ENCODE results near the gene CAPZB. TPM values are rescaled to one million over a fixed set of nuclear protein-coding genes. Genes with fewer than 3 reads are reported as not detected.
A peak's percentile ranks its signal among the peaks of the same experiment; 100 is the strongest.

The CAPZB gene
- total RNA-seq, 1 donor from 2014 or later: 217 TPM

- peak overlapping the region; percentile 88 for H3K4me3 ChIP-seq
- intact Hi-C loops (cut with micrococcal nuclease): no loop called here
- no peaks in the 10 kb centered on the region for H3K27me3 ChIP-seq (ENCODE audit: low read depth)
- peaks cover 7% of the 10 kb centered on the region for H3K36me3 ChIP-seq
- no peaks in the 10 kb centered on the region for H3K9me3 ChIP-seq (replicated peaks)
- H3K4me1 ChIP-seq: peaks cover 42% of the 10 kb centered on the region
- no peak for DNase-seq
- H3K27ac ChIP-seq (replicated peaks): peak overlapping the region; percentile 88
- no peak for TF ChIP-seq CTCF (IDR thresholded peaks at IDR 0.05; ENCODE audit: borderline replicate concordance)
Measured at GRCh38 chr1:19312782-19313635, 172.3 kb downstream of the CAPZB start.

- peak; percentile 93 for DNase-seq
- H3K36me3 ChIP-seq: peaks cover 15% of the 10 kb centered on the region
- no peaks in the 10 kb centered on the region for H3K27me3 ChIP-seq (ENCODE audit: low read depth)
- peak; percentile 43 for TF ChIP-seq CTCF (IDR thresholded peaks at IDR 0.05; ENCODE audit: borderline replicate concordance)
- peak within 1 kb of the TSS; percentile 88 for H3K27ac ChIP-seq (replicated peaks)
- peak within 1 kb of the TSS; percentile 88 for H3K4me3 ChIP-seq
- H3K9me3 ChIP-seq (replicated peaks): no peaks in the 10 kb centered on the region
- intact Hi-C loops (cut with micrococcal nuclease): no loop called here
- peaks cover 42% of the 10 kb centered on the region for H3K4me1 ChIP-seq
Measured at GRCh38 chr1:19311931-19312781, 173.2 kb downstream of the CAPZB start, which contains the start of the genes AKR7A2 and SLC66A1. TSS of gene AKR7A2 (minus strand) at chr1:19312144. CDS start at chr1:19312124, 20 bp downstream. TSS of gene SLC66A1 (plus strand) at chr1:19312326. CDS start at chr1:19317678, 5,352 bp downstream.

DNA sequence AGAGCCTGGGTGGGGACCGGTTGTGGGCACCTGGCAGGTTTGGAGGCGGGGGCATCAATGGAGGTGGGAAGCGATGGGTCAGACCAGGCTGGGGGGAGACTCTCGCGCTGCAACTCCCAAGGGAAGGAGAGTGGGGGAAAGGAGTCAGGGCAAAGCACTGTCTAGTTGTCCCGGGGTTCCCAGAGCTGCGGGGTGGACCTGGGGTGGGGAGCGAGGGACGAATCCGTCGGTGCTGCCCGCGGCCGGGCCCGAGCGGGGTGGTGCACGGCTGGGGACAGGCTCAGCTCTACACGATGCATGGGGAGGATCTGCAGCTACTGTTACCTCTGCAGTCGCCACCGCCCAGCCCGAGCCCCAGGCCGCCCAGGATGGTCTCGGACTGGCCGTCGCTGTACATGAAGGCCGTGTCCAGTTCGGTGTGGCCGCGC is 173.8 kb downstream of the CAPZB start:
- no peak for TF ChIP-seq CTCF (IDR thresholded peaks at IDR 0.05; ENCODE audit: borderline replicate concordance)
- H3K36me3 ChIP-seq: peaks cover 22% of the 10 kb centered on the region
- intact Hi-C loops (cut with micrococcal nuclease): no loop called here

DNA sequence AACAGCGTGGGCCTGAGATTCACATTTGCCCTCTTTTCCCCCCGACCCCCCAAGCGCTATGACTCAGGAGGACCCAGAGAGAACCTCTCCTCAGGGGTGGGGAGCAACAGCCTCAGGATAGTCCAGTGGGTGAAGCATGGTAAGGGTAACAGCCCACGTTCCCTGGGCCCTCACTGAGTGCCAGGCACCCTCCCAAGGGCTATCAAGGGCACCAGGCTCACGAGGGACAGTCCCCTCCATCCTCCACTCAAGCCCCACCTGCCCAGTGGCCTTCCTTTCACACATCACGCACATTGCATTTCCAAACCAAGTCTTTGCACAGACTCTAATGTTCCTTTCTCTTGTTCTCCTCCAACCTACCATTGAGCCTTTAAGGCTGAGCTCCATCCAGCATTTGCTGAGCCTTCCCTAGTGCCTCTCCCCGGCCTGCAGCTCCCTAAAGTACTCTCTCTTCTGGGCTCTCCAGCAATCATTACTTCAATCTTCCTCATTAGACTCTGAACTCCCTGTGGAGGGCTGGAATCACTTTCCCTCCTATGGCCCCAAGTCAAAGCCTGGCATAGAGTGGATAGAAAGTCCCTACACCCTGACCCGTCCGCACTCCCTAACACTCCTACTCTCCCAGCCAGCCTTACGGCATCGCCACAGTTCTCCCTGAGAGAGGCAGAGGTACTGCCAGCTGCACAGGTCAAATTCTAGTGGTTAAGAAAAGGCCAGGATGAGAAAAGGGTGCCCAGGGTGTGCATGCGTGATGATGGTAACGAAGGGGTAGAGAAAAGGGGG is 174.4 kb downstream of the CAPZB start:
- intact Hi-C loops (cut with micrococcal nuclease): no loop called here
- H3K27ac ChIP-seq (replicated peaks): no peak overlapping the region
- DNase-seq: no peak
- peak overlapping the region; percentile 88 for H3K4me3 ChIP-seq
- H3K9me3 ChIP-seq (replicated peaks): no peaks in the 10 kb centered on the region
- no peak for TF ChIP-seq CTCF (IDR thresholded peaks at IDR 0.05; ENCODE audit: borderline replicate concordance)
- peaks cover 28% of the 10 kb centered on the region for H3K36me3 ChIP-seq
- peaks cover 41% of the 10 kb centered on the region for H3K4me1 ChIP-seq
- no peaks in the 10 kb centered on the region for H3K27me3 ChIP-seq (ENCODE audit: low read depth)

More for the DNA sequence above, 173.8 kb downstream of the CAPZB start:
- Histone ChIP-seq H3K9me3 (replicated peaks) (no peaks in the 10 kb centered on the region), H3K27me3 (ENCODE audit: low read depth) (no peaks in the 10 kb centered on the region), H3K4me3 (peak overlapping the region; percentile 88), H3K4me1 (peaks cover 42% of the 10 kb centered on the region), H3K27ac (replicated peaks) (peak overlapping the region; percentile 88)
- no peak for DNase-seq

DNA sequence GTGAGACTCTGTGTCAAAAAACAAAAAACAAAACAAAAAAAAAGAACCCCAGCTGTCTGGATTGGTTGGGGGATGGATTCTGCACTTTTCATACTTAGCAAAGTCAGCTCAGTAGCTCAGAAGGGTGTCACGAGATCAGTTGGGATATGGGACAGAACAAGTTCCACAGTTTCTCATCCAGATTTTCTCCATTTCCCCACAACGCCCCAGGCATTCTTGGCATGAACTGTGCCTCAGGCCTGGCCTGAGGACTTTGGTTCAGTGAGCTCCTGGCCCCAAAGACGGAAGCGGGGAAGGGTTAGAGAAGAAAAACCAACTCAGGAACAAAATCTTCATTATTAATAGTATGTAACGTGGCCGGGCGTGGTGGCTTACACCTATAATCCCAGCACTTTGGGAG is 175.3 kb downstream of the CAPZB start:
- Histone ChIP-seq H3K36me3 (peaks cover 36% of the 10 kb centered on the region), H3K27ac (replicated peaks) (no peak overlapping the region), H3K4me3 (no peak overlapping the region), H3K9me3 (replicated peaks) (no peaks in the 10 kb centered on the region), H3K4me1 (peaks cover 36% of the 10 kb centered on the region), H3K27me3 (ENCODE audit: low read depth) (no peaks in the 10 kb centered on the region)
- no peak for DNase-seq
- intact Hi-C loops (cut with micrococcal nuclease): no loop called here
- no peak for TF ChIP-seq CTCF (IDR thresholded peaks at IDR 0.05; ENCODE audit: borderline replicate concordance)
